ENCODE data around the gene SPEG.

DNA sequence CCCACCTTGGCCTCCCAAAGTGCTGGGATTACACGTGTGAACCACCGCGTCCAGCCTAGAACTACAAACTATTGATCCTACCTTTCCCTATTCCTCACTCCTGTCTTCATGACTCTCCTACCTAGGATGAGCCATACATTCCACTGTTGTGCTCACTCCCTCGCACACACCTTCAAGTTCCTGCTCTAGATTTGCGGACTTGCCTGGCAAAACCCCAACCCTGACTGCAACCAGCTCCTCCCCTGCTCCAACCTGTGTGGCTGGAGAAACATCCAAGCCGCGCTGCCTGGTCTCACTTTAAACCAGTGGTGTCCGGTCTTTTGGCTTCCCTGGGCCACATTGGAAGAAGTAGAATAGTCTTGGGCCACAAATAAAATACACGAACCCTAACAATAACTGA is 41.9 kb upstream of the SPEG start:
- TF ChIP-seq, protein P1, sequence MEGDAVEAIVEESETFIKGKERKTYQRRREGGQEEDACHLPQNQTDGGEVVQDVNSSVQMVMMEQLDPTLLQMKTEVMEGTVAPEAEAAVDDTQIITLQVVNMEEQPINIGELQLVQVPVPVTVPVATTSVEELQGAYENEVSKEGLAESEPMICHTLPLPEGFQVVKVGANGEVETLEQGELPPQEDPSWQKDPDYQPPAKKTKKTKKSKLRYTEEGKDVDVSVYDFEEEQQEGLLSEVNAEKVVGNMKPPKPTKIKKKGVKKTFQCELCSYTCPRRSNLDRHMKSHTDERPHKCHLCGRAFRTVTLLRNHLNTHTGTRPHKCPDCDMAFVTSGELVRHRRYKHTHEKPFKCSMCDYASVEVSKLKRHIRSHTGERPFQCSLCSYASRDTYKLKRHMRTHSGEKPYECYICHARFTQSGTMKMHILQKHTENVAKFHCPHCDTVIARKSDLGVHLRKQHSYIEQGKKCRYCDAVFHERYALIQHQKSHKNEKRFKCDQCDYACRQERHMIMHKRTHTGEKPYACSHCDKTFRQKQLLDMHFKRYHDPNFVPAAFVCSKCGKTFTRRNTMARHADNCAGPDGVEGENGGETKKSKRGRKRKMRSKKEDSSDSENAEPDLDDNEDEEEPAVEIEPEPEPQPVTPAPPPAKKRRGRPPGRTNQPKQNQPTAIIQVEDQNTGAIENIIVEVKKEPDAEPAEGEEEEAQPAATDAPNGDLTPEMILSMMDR (IDR thresholded peaks at IDR 0.05 in 8 of 11, conservative IDR thresholded peaks at IDR 0.05 in 3 of 11) = no peak
- TF ChIP-seq POLR2A (IDR thresholded peaks at IDR 0.05) (no peak), POLR2AphosphoS5 (IDR thresholded peaks at IDR 0.05) (no peak)
